ENCODE measurements around the gene PRMT9.

The PRMT9 gene

GRCh38 chr4:147655639-147656038 is 28.3 kb downstream of the PRMT9 start:
- Mint-ChIP-seq H3K9me3 (no peaks in the 10 kb centered on the region), H3K4me3 (no peak overlapping the region), H3K4me1 (ENCODE audit: low read depth in 2 of 2) (peaks cover under 1 to 12% of the 10 kb centered on the region in 2 donors), H3K27me3 (no peaks in the 10 kb centered on the region), H3K27ac (no peak overlapping the region), H3K36me3 (ENCODE audit: insufficient read depth) (peaks cover 67% of the 10 kb centered on the region)
- no peak for ATAC-seq (replicated peaks)
- DNase-seq: no peak

- H3K9me3 Mint-ChIP-seq: no peaks in the 10 kb centered on the region
- H3K27me3 Mint-ChIP-seq: no peaks in the 10 kb centered on the region
- H3K4me1 Mint-ChIP-seq (ENCODE audit: low read depth in 2 of 2): peaks cover 10 to 37% of the 10 kb centered on the region in 2 donors
- peaks cover 30% of the 10 kb centered on the region for H3K36me3 Mint-ChIP-seq (ENCODE audit: insufficient read depth)
- ATAC-seq (replicated peaks): no peak
- no peak overlapping the region for H3K27ac Mint-ChIP-seq
- H3K4me3 Mint-ChIP-seq: no peak overlapping the region
- no peak for DNase-seq
These were observed 32.4 kb downstream of the PRMT9 start for GRCh38 chr4:147651563-147651962.

- ATAC-seq (replicated peaks): no peak
- Mint-ChIP-seq H3K27me3 (no peaks in the 10 kb centered on the region), H3K9me3 (no peaks in the 10 kb centered on the region), H3K4me3 (no peak overlapping the region), H3K36me3 (ENCODE audit: insufficient read depth) (peaks cover 11% of the 10 kb centered on the region), H3K27ac (peak overlapping the region in 1 of 2 donors; percentile 36), H3K4me1 (ENCODE audit: low read depth in 2 of 2) (peaks cover 16 to 54% of the 10 kb centered on the region in 2 donors)
- no peak for DNase-seq
These were observed 35.3 kb downstream of the PRMT9 start for GRCh38 chr4:147648656-147649055.

GRCh38 chr4:147645099-147645498 is 38.9 kb downstream of the PRMT9 start:
- Mint-ChIP-seq H3K27ac (no peak overlapping the region), H3K36me3 (ENCODE audit: insufficient read depth) (peaks cover 17% of the 10 kb centered on the region)

GRCh38 chr4:147644471-147644870 is 39.5 kb downstream of the PRMT9 start:
- Mint-ChIP-seq H3K9me3 (no peaks in the 10 kb centered on the region), H3K36me3 (ENCODE audit: insufficient read depth) (peaks cover 19% of the 10 kb centered on the region), H3K4me1 (ENCODE audit: low read depth in 2 of 2) (peaks cover 19 to 56% of the 10 kb centered on the region in 2 donors), H3K27ac (no peak overlapping the region), H3K27me3 (no peaks in the 10 kb centered on the region), H3K4me3 (no peak overlapping the region)
- DNase-seq (no peak), ATAC-seq (replicated peaks) (no peak)

More at GRCh38 chr4:147645099-147645498, 38.9 kb downstream of the PRMT9 start:
- Mint-ChIP-seq H3K4me1 (ENCODE audit: low read depth in 2 of 2) (peaks cover 19 to 54% of the 10 kb centered on the region in 2 donors), H3K27me3 (no peaks in the 10 kb centered on the region), H3K4me3 (no peak overlapping the region), H3K9me3 (no peaks in the 10 kb centered on the region)
- no peak for DNase-seq
- ATAC-seq (replicated peaks): no peak

- H3K36me3 Mint-ChIP-seq (ENCODE audit: insufficient read depth): peaks cover 25% of the 10 kb centered on the region
- H3K4me1 Mint-ChIP-seq (ENCODE audit: low read depth in 2 of 2): peaks cover 20 to 57% of the 10 kb centered on the region in 2 donors
- H3K4me3 Mint-ChIP-seq: no peak overlapping the region
- H3K27ac Mint-ChIP-seq: no peak overlapping the region
- ATAC-seq (replicated peaks) (no peak), DNase-seq (no peak)
- no peaks in the 10 kb centered on the region for H3K27me3 Mint-ChIP-seq
- H3K9me3 Mint-ChIP-seq: no peaks in the 10 kb centered on the region
These were observed 40.3 kb downstream of the PRMT9 start for GRCh38 chr4:147643616-147644015.

- no peaks in the 10 kb centered on the region for H3K27me3 Mint-ChIP-seq
- no peaks in the 10 kb centered on the region for H3K9me3 Mint-ChIP-seq
- H3K27ac Mint-ChIP-seq: peak overlapping the region; percentile 7 to 47
- no peak overlapping the region for H3K4me3 Mint-ChIP-seq
- peaks cover 49% of the 10 kb centered on the region for H3K36me3 Mint-ChIP-seq (ENCODE audit: insufficient read depth)
- no peak for DNase-seq
- ATAC-seq (replicated peaks): no peak
- H3K4me1 Mint-ChIP-seq (ENCODE audit: low read depth in 2 of 2): peaks cover 15 to 31% of the 10 kb centered on the region in 2 donors
These were observed 43.6 kb downstream of the PRMT9 start for GRCh38 chr4:147640331-147640730.

GRCh38 chr4:147639388-147639787 is 44.6 kb downstream of the PRMT9 start:
- peak overlapping the region in 1 of 2 donors; percentile 43 for H3K4me3 Mint-ChIP-seq
- ATAC-seq (replicated peaks) (no peak), DNase-seq (no peak)
- H3K9me3 Mint-ChIP-seq: no peaks in the 10 kb centered on the region
- H3K27me3 Mint-ChIP-seq: no peaks in the 10 kb centered on the region
- peak overlapping the region; percentile 7 to 47 for H3K27ac Mint-ChIP-seq
- peaks cover 59% of the 10 kb centered on the region for H3K36me3 Mint-ChIP-seq (ENCODE audit: insufficient read depth)
- peaks cover 13 to 25% of the 10 kb centered on the region in 2 donors for H3K4me1 Mint-ChIP-seq (ENCODE audit: low read depth in 2 of 2)

GRCh38 chr4:147638942-147639341 is 45.0 kb downstream of the PRMT9 start:
- ATAC-seq (replicated peaks) (no peak), DNase-seq (no peak)
- Mint-ChIP-seq H3K4me3 (peak overlapping the region in 1 of 2 donors; percentile 43), H3K36me3 (ENCODE audit: insufficient read depth) (peaks cover 63% of the 10 kb centered on the region), H3K27ac (peak overlapping the region; percentile 7 to 47), H3K4me1 (ENCODE audit: low read depth in 2 of 2) (peaks cover 13 to 24% of the 10 kb centered on the region in 2 donors), H3K9me3 (no peaks in the 10 kb centered on the region), H3K27me3 (no peaks in the 10 kb centered on the region)

GRCh38 chr4:147638365-147638764 is 45.6 kb downstream of the PRMT9 start:
- H3K4me3 Mint-ChIP-seq: no peak overlapping the region
- no peak overlapping the region for H3K27ac Mint-ChIP-seq
- ATAC-seq (replicated peaks) (no peak), DNase-seq (no peak)
- H3K9me3 Mint-ChIP-seq: no peaks in the 10 kb centered on the region
- no peaks in the 10 kb centered on the region for H3K27me3 Mint-ChIP-seq
- peaks cover 69% of the 10 kb centered on the region for H3K36me3 Mint-ChIP-seq (ENCODE audit: insufficient read depth)
- peaks cover 13 to 24% of the 10 kb centered on the region in 2 donors for H3K4me1 Mint-ChIP-seq (ENCODE audit: low read depth in 2 of 2)

GRCh38 chr4:147635348-147635747 is 48.6 kb downstream of the PRMT9 start:
- ATAC-seq (replicated peaks): no peak
- no peaks in the 10 kb centered on the region for H3K9me3 Mint-ChIP-seq
- H3K27me3 Mint-ChIP-seq: no peaks in the 10 kb centered on the region
- DNase-seq: no peak
- peaks cover 11 to 14% of the 10 kb centered on the region in 2 donors for H3K4me1 Mint-ChIP-seq (ENCODE audit: low read depth in 2 of 2)
- H3K27ac Mint-ChIP-seq: no peak overlapping the region
- H3K36me3 Mint-ChIP-seq (ENCODE audit: insufficient read depth): peaks cover 83% of the 10 kb centered on the region
- H3K4me3 Mint-ChIP-seq: no peak overlapping the region

- Mint-ChIP-seq H3K36me3 (ENCODE audit: insufficient read depth) (peaks cover 91% of the 10 kb centered on the region), H3K9me3 (no peaks in the 10 kb centered on the region), H3K27me3 (no peaks in the 10 kb centered on the region), H3K27ac (no peak overlapping the region), H3K4me1 (ENCODE audit: low read depth in 2 of 2) (peaks cover 0 to 2% of the 10 kb centered on the region in 2 donors), H3K4me3 (no peak overlapping the region)
- DNase-seq: no peak
- no peak for ATAC-seq (replicated peaks)
These were observed 50.3 kb downstream of the PRMT9 start for GRCh38 chr4:147633643-147634042.

- Mint-ChIP-seq H3K27ac (peak overlapping the region in 1 of 2 donors; percentile 59), H3K4me3 (no peak overlapping the region)
- DNase-seq: no peak
These were observed 50.9 kb downstream of the PRMT9 start for GRCh38 chr4:147633113-147633512.

GRCh38 chr4:147629783-147630730 is 53.9 kb downstream of the PRMT9 start:
- Mint-ChIP-seq H3K27me3 (no peaks in the 10 kb centered on the region), H3K4me1 (ENCODE audit: low read depth in 2 of 2) (peaks cover 0 to 9% of the 10 kb centered on the region in 2 donors), H3K4me3 (no peak overlapping the region), H3K9me3 (no peaks in the 10 kb centered on the region), H3K27ac (no peak overlapping the region), H3K36me3 (ENCODE audit: insufficient read depth) (peaks cover 87% of the 10 kb centered on the region)
- ATAC-seq (replicated peaks) (no peak), DNase-seq (no peak)

More at GRCh38 chr4:147633113-147633512, 50.9 kb downstream of the PRMT9 start:
- Mint-ChIP-seq H3K27me3 (no peaks in the 10 kb centered on the region), H3K4me1 (ENCODE audit: low read depth in 2 of 2) (no peaks in the 10 kb centered on the region), H3K36me3 (ENCODE audit: insufficient read depth) (peaks cover 94% of the 10 kb centered on the region), H3K9me3 (no peaks in the 10 kb centered on the region)
- ATAC-seq (replicated peaks): no peak
